SK-N-SH treated with all-trans-retinoic acid at 6 μM for 48 hours (cell line): Measurements from ENCODE around the gene RAD51B.

ENCODE experiments used
- ARNTL ChIP-seq: fragments of 450-650 bp; formaldehyde crosslinking; IDR thresholded peaks from 2 replicates; pipeline ENCODE4 v1.5.0; 2020; ENCODE audit warnings: low read depth, mild to moderate bottlenecking, moderate library complexity, borderline replicate concordance
- ZFP30 ChIP-seq: fragments of 450-650 bp; formaldehyde crosslinking; IDR thresholded peaks from 2 replicates; pipeline ENCODE4 v1.5.0; 2022; ENCODE audit warnings: mild to moderate bottlenecking, moderate library complexity
- TF ChIP-seq, protein P1 (sequence below): fragments of 250-450 bp; sonication (Bioruptor Pico); IDR thresholded peaks from 2 replicates; pipeline ENCODE4 v1.8.0; 2021; ENCODE audit warnings: low read depth, mild to moderate bottlenecking, moderate library complexity, borderline replicate concordance

- no peak for TF ChIP-seq ARNTL
- TF ChIP-seq ZFP30 (CRISPR knock-in tag): no peak
- TF ChIP-seq, protein P1, sequence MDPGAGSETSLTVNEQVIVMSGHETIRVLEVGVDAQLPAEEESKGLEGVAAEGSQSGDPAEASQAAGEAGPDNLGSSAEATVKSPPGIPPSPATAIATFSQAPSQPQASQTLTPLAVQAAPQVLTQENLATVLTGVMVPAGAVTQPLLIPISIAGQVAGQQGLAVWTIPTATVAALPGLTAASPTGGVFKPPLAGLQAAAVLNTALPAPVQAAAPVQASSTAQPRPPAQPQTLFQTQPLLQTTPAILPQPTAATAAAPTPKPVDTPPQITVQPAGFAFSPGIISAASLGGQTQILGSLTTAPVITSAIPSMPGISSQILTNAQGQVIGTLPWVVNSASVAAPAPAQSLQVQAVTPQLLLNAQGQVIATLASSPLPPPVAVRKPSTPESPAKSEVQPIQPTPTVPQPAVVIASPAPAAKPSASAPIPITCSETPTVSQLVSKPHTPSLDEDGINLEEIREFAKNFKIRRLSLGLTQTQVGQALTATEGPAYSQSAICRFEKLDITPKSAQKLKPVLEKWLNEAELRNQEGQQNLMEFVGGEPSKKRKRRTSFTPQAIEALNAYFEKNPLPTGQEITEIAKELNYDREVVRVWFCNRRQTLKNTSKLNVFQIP (CRISPR knock-in tag): no peak
These were observed 866.6 kb downstream of the RAD51B start for GRCh38 chr14:68686205-68686465.
